Sigmoid colon (tissue), 4 donors: Measurements from ENCODE around the gene MBD2.

ENCODE experiments used
- EP300 ChIP-seq, 4 donors: sonication (generic); formaldehyde crosslinking; IDR thresholded peaks; one replicate each; pipeline ENCODE4 v1.6.1; 2017; ENCODE audit warnings: antibody characterized with exemption in 4 of 4
- POLR2A ChIP-seq, 2 donors: fragments of 450-650 bp; IDR thresholded peaks; one replicate each; pipeline ENCODE4 v1.6.1; 2016; ENCODE audit warnings: antibody characterized with exemption in 2 of 2, mild to moderate bottlenecking in 2 of 2, moderate library complexity in 2 of 2
- TF ChIP-seq, protein P1 (sequence below), 4 experiments: fragments of 450-650 bp in 3 of 4; fragments of 200-600 bp in 1 of 4; IDR thresholded peaks; one replicate each; pipeline ENCODE4 v1.5.1; 2016 to 2019; ENCODE audit warnings: antibody characterized with exemption in 4 of 4, mild to moderate bottlenecking in 3 of 4, moderate library complexity in 2 of 4

DNA sequence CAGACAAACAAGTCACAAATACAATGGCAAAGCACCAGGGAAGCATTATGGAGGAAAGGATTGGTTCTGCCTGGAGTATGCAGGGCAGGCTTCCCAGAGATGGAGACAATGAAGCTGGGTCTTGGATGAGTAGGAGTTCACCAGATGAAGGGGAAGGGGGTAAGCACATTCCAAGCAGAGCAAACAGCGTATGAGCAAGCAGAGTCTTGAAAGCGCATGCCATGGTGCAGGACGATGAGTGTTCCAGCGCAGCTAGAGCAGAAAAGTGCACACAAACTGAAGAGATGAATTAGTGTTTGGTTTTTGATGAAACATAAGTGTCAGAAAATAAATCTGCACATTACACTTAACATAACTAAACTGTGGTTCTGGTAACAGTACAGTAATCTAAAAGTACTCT is 21.6 kb downstream of the MBD2 start:
- TF ChIP-seq, protein P1, sequence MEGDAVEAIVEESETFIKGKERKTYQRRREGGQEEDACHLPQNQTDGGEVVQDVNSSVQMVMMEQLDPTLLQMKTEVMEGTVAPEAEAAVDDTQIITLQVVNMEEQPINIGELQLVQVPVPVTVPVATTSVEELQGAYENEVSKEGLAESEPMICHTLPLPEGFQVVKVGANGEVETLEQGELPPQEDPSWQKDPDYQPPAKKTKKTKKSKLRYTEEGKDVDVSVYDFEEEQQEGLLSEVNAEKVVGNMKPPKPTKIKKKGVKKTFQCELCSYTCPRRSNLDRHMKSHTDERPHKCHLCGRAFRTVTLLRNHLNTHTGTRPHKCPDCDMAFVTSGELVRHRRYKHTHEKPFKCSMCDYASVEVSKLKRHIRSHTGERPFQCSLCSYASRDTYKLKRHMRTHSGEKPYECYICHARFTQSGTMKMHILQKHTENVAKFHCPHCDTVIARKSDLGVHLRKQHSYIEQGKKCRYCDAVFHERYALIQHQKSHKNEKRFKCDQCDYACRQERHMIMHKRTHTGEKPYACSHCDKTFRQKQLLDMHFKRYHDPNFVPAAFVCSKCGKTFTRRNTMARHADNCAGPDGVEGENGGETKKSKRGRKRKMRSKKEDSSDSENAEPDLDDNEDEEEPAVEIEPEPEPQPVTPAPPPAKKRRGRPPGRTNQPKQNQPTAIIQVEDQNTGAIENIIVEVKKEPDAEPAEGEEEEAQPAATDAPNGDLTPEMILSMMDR (IDR thresholded peaks at IDR 0.05) = no peak
- TF ChIP-seq POLR2A (IDR thresholded peaks at IDR 0.05) (no peak), EP300 (IDR thresholded peaks at IDR 0.05) (no peak)
